H1 (cell line): ENCODE measurements around the gene S1PR3. TPM values are rescaled to one million over a fixed set of nuclear protein-coding genes. Genes with fewer than 3 reads are reported as not detected.

Source experiments
- BCL11A ChIP-seq, 2 experiments: IDR thresholded peaks; one replicate each; pipeline ENCODE4 v1.6.1; 2011; ENCODE audit warnings: low read depth in 2 of 2, low read length in 2 of 2, mild to moderate bottlenecking in 2 of 2
- CBX5 ChIP-seq: fragments of 300-800, 300-1000 bp; sonication (generic); IDR thresholded peaks from 2 replicates; pipeline ENCODE4 v1.7.1; 2016; ENCODE audit warnings: antibody characterized with exemption, low read length, low read depth
- HDAC2 ChIP-seq, 2 experiments: fragments of 300-600 bp in 1 of 2; sonication (generic) in 1 of 2; IDR thresholded peaks; 2 replicates each; pipeline ENCODE4 v1.6.1; 2011 to 2012; ENCODE audit warnings: low read depth in 2 of 2, low read length in 2 of 2, mild to moderate bottlenecking in 2 of 2, moderate library complexity in 2 of 2, borderline replicate concordance in 1 of 2, inconsistent platforms in 1 of 2
- KDM4A ChIP-seq: IDR thresholded peaks from one replicate; pipeline ENCODE4 v1.7.1; 2012; ENCODE audit warnings: low read depth, mild to moderate bottlenecking, moderate library complexity, low read length, inconsistent platforms; ENCODE audit not compliant: severe bottlenecking
- TAF1 ChIP-seq: IDR thresholded peaks from 2 replicates; pipeline ENCODE4 v1.6.1; 2011; ENCODE audit warnings: mild to moderate bottlenecking, low read depth, low read length
- polyA plus RNA-seq, 7 experiments: library from polyadenylated mRNA; depleted of rRNA in 3 of 7; stranded (reverse) in 5 of 7; unstranded in 2 of 7; fragments of >200 nt in 5 of 7; fragments of 200-250 nt in 2 of 7; gene quantifications; 1 replicate in 5 of 7; 2 replicates in 1 of 7; 4 replicates in 1 of 7; pipeline versions ENCODE4 v1.2.1 to v1.2.3, GENCODE V29; 2011 to 2013; ENCODE audit warnings: missing spikeins in 2 of 7, mixed read lengths in 2 of 7
- total RNA-seq: library from RNA; stranded (reverse); fragmentation: NEBNext Ultra II Directional; extraction: Animal tissue kit (Norgen Biotek cat#: 25700); gene quantifications from 2 replicates; pipeline ENCODE4 v1.2.1, GENCODE V29; 2021
- TF ChIP-seq, protein P1 (sequence below): IDR thresholded peaks from 2 replicates; pipeline ENCODE4 v1.6.1; 2012; ENCODE audit warnings: inconsistent platforms

Gene S1PR3
- total and polyA plus RNA-seq, 2 of the 8 experiments (the other 6 are each of a cell fraction or from before 2014, with no cell fraction given): 3.7 to 6.4 TPM

DNA sequence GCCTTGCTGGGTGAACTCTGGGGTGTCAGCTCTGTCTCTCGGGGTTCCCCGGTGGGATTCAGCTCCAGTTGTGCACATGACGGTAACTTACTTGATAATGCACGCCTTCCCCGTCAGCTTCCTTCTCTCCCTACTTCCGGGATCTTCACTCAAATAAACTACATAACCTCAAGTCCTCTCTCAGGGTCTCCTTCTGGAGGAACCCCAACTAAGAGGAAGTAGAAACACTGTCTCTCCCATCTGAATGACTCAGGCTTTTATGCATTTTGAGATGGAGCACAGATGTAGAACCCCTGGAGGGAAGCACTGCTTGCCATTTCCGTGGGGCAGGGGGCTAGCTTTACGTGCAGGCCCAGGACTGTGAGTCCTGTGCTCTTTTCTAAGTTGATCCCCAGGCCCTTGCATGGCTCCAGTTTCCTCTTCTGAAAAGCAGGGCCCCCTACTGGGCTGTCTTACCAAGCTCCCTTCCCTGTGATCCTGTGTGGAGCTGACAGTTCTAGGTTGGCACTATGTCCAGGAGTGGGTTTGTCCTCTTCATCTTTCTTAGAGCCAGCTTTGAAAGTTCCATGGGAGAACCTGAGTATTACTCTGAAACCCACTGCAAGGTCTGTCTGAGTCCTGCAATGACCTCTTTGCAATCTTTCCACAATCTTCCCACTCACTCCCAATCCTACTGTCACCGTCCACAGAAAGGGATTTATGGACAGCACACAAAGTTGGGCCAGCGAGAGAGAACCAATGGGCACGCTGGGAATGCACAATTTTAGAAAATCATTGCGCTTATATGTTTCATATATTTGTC, 17.7 kb downstream of the S1PR3 start (continued):
- TF ChIP-seq, protein P1, sequence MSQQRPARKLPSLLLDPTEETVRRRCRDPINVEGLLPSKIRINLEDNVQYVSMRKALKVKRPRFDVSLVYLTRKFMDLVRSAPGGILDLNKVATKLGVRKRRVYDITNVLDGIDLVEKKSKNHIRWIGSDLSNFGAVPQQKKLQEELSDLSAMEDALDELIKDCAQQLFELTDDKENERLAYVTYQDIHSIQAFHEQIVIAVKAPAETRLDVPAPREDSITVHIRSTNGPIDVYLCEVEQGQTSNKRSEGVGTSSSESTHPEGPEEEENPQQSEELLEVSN: no peak
- no peak for TF ChIP-seq BCL11A (IDR thresholded peaks at IDR 0.05; ENCODE audit: low read depth in 2 of 2, low read length in 2 of 2)
- no peak for TF ChIP-seq TAF1
- no peak for TF ChIP-seq CBX5
- TF ChIP-seq HDAC2 (IDR thresholded peaks at IDR 0.05; ENCODE audit: borderline replicate concordance in 1 of 2, low read depth in 2 of 2, low read length in 2 of 2): no peak
- TF ChIP-seq KDM4A: no peak
